HG03457 (cell line): ENCODE data around the gene PTPN1.
"Not testable (repeated sequence)": the region's sequence is repeated elsewhere in the genome, so short reads cannot be mapped to it uniquely, and the experiment has no call there.

ENCODE experiments used
- ATAC-seq: cut with Tn5 transposase; IDR thresholded peaks from one replicate; pipeline ENCODE4 v1.9.1; 2021; ENCODE audit warnings: moderate number of reproducible peaks; ENCODE audit not compliant: unreplicated experiment

PTPN1 gene

DNA sequence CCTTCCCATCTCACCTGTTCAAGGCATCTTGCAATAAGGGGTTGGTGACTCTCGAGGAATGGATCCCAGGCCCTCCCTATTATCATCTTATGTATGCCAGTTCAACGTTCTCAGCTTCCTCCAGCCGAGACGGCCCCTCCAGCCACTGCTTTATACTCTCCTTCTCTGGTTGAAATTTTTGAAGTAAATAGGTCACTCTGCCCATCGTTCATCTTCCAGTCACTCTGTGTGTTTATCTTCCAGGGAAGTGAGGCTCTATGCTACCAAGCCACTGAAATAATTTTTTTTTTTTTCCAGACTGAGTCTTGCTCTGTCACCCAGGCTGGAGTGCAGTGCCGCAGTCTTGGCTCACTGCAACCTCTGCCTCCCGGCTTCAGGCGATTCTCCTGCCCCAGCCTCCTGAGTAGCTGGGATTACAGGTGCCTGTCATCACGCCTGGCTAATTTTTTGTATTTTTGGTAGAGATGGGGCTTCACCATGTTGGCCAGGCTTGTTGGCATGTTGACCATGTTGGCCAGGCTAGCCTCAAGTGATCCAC, 17.0 kb downstream of the PTPN1 start:
- ATAC-seq = no peak

DNA sequence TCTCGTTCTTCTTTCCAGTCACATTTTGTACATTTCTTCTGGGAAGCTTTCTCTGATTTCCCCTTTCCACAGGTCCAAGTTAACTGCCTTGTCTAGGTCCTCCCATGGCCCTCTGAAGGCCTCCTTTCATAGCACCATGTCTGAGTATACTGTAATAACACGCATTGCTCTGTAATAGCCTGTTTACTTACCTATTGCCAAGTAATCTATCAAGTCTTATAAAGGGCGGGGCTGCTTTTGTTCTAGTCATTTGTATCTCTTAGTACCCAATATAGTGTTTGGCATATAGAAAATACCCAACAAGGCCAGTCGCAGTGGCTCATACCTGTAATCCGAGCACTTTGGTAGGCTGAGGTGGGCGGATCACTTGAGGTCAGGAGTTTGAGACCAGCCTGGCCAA, 17.9 kb downstream of the PTPN1 start:
- ATAC-seq = no peak

DNA sequence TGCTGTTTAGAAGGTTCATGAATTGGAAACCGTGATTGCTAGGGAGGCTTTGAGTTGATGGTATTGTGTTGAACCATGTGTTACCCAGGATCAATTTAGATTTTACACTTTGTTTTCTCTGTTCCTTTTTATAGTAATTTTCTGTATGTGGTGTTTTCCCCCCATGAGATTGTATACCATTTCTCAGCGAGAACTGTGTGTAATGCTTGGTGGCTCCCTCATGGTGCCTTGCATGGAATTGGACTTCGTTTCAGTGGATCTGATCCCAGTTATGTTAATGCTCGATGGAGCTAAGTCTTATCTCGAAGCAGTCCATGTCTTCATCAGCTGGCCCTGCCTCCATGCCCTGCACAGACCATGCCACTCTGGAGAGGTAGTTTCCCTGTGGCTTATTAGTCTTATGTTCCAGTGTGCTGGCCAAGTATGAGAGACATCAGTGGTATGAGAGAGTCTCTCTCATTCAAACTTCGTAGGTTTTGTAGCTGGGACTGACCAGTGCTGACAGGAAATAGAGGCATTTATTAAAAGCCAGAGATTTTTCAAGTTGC, 18.7 kb downstream of the PTPN1 start:
- peak; percentile 45 for ATAC-seq

- no peak for ATAC-seq
Measured at GRCh38 chr20:50532221-50532620, 22.0 kb downstream of the PTPN1 start.

DNA sequence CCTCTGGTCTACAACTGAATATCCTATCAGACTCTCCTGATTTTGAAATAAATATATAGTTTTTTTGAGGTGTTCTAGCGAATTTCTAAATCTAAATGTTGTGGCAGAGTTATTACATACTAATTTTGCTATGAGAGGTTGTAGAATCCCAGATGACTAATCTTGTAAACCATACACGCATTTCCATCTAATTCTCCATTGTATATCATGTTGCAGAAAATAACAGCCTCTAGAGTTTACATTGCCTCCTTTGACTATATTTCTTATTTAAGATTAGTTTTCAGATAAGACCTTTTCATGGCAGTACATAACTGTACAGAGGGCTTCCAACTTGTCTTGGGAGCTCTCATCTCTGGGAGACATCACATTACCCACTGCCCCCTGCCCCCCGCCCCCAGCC, 22.9 kb downstream of the PTPN1 start:
- no peak for ATAC-seq

GRCh38 chr20:50533464-50533863, 23.3 kb downstream of the PTPN1 start:
- no peak for ATAC-seq

GRCh38 chr20:50534567-50534966, 24.4 kb downstream of the PTPN1 start:
- no peak for ATAC-seq

DNA sequence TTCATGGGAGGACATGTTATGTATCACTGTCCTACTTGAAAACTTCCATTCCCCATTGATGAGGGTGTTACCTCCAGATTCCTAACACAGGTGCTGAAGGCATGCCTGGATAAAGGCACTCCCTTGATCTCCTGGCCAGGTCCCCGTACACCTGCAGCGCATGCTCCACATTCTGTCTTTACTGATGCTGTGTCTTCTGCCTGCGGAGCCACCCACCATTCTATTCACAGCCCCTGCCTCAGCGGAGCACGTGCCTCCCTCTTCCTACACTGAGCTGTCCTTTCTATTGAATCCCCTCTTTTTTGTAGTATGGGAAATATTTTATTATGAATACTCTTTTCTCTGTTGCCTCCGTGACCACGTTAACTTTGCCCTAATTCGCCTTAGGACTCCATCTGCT, 25.0 kb downstream of the PTPN1 start:
- ATAC-seq = no peak

- no peak for ATAC-seq
Measured at GRCh38 chr20:50536333-50536732, 26.1 kb downstream of the PTPN1 start.

DNA sequence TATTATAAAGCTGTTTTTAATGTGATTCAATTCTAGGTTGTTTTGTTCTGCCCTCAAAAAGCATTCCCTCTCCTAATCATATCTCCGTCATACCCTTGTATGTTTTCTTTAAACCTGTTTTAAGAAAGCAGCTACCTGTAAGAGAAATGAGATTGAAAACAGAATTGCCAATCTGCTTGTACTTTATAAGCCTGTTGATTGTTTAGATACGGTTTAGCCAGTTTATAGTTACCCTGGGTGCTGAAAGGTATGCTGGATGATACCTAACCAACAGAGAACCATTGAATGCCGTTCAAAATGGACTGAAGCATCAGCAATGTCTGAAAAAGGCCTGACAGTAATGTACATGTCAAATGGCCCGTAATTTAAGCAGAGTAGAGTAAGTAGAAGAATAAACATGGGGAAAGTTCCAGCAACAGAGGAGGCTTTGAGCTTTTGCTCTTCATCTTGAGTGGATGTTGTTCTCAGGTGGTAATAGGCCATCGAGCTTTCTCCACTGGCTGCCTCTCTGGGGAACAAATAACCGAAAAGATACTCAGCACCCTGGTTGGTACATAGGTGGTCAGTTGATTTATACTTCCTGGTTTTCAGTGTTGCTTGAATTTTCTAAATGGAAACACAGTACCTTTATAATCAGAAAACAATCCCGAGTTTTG, 27.5 kb downstream of the PTPN1 start:
- ATAC-seq = no peak

- no peak for ATAC-seq
Measured at GRCh38 chr20:50538276-50538675, 28.1 kb downstream of the PTPN1 start.

DNA sequence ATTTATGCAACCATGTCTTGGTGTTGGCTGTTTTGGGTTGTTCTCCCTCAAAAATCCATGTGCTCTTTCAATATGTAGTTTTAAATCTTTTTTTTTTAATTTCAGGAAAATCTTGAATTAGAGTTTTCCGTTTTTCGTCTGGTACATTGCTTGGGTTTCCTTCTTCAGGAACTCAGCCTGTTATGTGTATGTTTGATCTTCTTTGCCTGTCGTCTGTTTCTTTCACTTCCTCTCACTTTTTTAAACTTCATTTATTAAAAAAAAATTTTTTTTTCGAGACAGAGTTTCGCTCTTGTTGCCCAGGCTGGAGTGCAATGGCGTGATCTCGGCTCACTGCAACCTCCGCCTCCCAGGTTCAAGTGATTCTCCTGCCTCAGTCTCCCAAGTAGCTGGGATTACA, 29.6 kb downstream of the PTPN1 start:
- not testable (repeated sequence) for ATAC-seq

DNA sequence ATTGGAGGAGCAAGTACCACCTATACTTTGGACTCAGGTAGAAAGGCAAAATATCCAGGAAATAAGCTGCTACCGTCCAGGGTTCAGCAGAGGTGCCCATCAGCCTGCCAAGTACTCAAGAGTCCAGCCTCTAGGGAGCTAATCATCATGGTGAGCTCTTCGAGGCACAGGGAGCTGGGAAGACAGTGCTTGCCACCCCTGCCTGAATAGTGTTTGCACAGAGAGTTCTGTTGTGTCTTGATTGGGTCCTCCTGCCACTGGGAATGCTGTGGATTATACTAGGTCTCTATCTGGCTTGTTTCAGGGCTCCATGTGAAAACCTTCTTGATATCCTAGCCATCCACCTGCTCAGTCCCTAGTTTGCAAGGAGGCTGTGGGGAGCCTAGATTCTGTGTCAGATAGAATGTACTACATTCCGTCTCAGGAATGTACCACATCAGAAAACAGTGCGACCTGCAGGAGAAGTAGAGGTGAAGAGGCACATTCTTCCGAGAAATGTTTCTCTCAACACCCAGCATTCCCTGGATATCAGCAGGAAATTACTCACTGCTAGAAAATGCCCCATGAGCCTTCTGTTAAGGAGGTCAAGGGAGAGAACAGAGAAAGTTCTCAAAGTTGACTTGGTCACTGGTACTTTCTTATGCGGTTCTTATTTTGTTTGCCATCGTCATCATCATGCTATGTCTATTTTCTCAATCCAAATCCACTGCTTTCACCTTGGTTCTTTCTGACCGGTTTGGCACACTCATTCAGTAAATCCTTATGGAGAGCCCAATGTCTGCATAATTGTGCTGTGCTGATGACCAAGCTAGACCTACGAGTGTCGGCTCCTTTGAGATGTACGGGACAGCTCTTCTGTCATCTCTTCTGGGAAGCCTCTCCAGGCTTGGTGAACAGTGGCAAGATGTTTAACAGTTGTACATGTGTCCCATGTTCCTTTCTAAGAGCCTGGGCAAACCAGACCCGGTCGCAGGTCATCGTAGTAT, 30.7 kb downstream of the PTPN1 start:
- no peak for ATAC-seq

- ATAC-seq = no peak
Measured at GRCh38 chr20:50541606-50542041, 31.4 kb downstream of the PTPN1 start.

DNA sequence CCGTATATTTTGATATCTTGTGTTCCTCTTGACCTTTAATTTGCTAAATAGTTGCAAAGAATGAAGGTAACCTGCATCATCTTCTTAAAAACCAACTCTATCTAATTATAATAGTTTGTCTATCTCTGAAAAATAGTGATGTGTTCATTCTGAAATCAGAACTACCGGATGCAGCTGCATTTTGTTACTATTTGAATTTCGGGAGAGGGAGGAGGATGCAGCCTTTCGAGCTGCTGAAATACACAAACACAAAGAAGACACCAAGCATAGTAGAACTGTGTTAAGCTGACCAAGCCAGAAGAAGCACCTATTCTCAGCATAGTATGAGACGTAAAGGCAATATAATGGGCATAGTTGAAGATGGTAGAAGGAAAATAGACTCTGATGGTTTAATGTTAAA, 33.1 kb downstream of the PTPN1 start:
- no peak for ATAC-seq

DNA sequence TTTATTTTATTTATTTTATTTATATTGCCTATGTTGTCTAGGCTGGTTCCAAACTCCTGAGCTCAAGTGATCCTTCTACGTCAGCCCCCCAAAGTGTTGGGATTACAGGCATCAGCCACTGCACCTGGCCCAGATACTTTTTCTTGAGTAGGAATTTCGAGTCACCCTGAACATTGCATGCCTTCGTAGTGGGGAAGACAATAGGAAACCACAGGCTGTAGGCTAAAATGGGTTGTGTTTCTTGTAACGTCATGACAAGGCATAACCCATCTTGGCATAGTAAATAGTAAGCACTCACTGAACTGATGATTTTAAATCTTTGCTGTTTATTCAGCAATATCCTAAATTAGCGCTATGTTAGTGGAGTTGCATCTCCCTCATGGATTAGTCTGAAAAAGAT, 34.9 kb downstream of the PTPN1 start:
- no peak for ATAC-seq

- ATAC-seq = no peak
Measured at GRCh38 chr20:50546729-50547314, 36.6 kb downstream of the PTPN1 start.

- ATAC-seq = no peak
Measured at GRCh38 chr20:50547964-50548363, 37.8 kb downstream of the PTPN1 start.

- no peak for ATAC-seq
Measured at GRCh38 chr20:50548396-50548795, 38.2 kb downstream of the PTPN1 start.

GRCh38 chr20:50550531-50550930, 40.3 kb downstream of the PTPN1 start:
- ATAC-seq = no peak

- no peak for ATAC-seq
Measured at GRCh38 chr20:50551288-50551687, 41.1 kb downstream of the PTPN1 start.
